Glomerular visceral epithelial cell (primary cell): Measurements from ENCODE around the gene TAF8.

Experiments used
- DNase-seq: peaks from one replicate; pipeline ENCODE4 v3.0.0-alpha.2; 2016; ENCODE audit errors: extremely low spot score

The TAF8 gene

GRCh38 chr6:42095776-42096541 lies 45.6 kb downstream of the TAF8 start:
- DNase-seq = no peak

- peak; percentile 76 for DNase-seq
These were observed 49.2 kb downstream of the TAF8 start for GRCh38 chr6:42099340-42100028.

- DNase-seq = peak; percentile 78
These were observed 49.9 kb downstream of the TAF8 start for GRCh38 chr6:42100029-42100901.

GRCh38 chr6:42101186-42101657 lies 50.9 kb downstream of the TAF8 start:
- DNase-seq = no peak

GRCh38 chr6:42103216-42103615 lies 52.9 kb downstream of the TAF8 start:
- DNase-seq = no peak

- no peak for DNase-seq
These were observed 53.4 kb downstream of the TAF8 start for GRCh38 chr6:42103753-42104094.

- DNase-seq = no peak
These were observed 53.9 kb downstream of the TAF8 start for GRCh38 chr6:42104095-42104803.

GRCh38 chr6:42104804-42105125 lies 54.4 kb downstream of the TAF8 start:
- DNase-seq = no peak

- no peak for DNase-seq
These were observed 54.9 kb downstream of the TAF8 start for GRCh38 chr6:42105156-42105648.

GRCh38 chr6:42105709-42106108 lies 55.4 kb downstream of the TAF8 start:
- DNase-seq = no peak

- DNase-seq = no peak
These were observed 56.0 kb downstream of the TAF8 start for GRCh38 chr6:42106112-42107023.

GRCh38 chr6:42108071-42108470 lies 57.7 kb downstream of the TAF8 start:
- DNase-seq = no peak

GRCh38 chr6:42110683-42111082 lies 60.4 kb downstream of the TAF8 start:
- DNase-seq = no peak

GRCh38 chr6:42112351-42112750 lies 62.0 kb downstream of the TAF8 start:
- no peak for DNase-seq

- peak; percentile 71 for DNase-seq
These were observed 63.8 kb downstream of the TAF8 start for GRCh38 chr6:42113936-42114636.

- no peak for DNase-seq
These were observed 67.5 kb downstream of the TAF8 start for GRCh38 chr6:42117843-42118161.

GRCh38 chr6:42118162-42119001 lies 68.1 kb downstream of the TAF8 start:
- DNase-seq = peak; percentile 79

GRCh38 chr6:42120895-42121865 lies 70.9 kb downstream of the TAF8 start:
- DNase-seq = peak; percentile 92
